ENCODE measurements around the gene ADM. TPM values are rescaled to one million over a fixed set of nuclear protein-coding genes. Genes with fewer than 3 reads are reported as not detected.

ADM gene
- total RNA-seq, 1 experiment from 2014 or later, result 87.2 TPM

GRCh38 chr11:10319702-10320558, 15.1 kb downstream of the ADM start:
- Histone ChIP-seq H3K9ac (ENCODE audit: low read length) (no peak overlapping the region), H2AFZ (ENCODE audit: low read depth, low read length, poor library complexity, severe bottlenecking) (no peak overlapping the region), H3K79me2 (ENCODE audit: insufficient read depth, low read length) (no peaks in the 10 kb centered on the region), H3K27me3 (ENCODE audit: insufficient read depth, low read length) (no peaks in the 10 kb centered on the region), H3K9me2 (ENCODE audit: insufficient read depth) (no peaks in the 10 kb centered on the region), H3K36me3 (ENCODE audit: control insufficient read depth in 1 of 2, insufficient read depth in 2 of 2, low read length in 2 of 2) (no peaks in the 10 kb centered on the region), H3K9me3 (ENCODE audit: control insufficient read depth in 1 of 2, insufficient read depth in 1 of 2, low read depth in 1 of 2, low read length in 2 of 2) (no peaks in the 10 kb centered on the region), H3K4me3 (replicated peaks in 1 of 2; ENCODE audit: low read depth in 1 of 2, low read length in 2 of 2) (no peak overlapping the region), H3K4me1 (ENCODE audit: control insufficient read depth in 1 of 2, insufficient read depth in 2 of 2, low read length in 2 of 2) (peaks cover 5 to 17% of the 10 kb centered on the region in 2 experiments; a peak in 3 of 4 replicates), H3K27ac (ENCODE audit: low read depth, low read length) (no peak overlapping the region), H3K4me2 (ENCODE audit: low read length) (no peak overlapping the region), H4K20me1 (ENCODE audit: insufficient read depth) (no peaks in the 10 kb centered on the region)
- BruUV-seq (replicated peaks), result no TSS peak
- TF ChIP-seq FOSL1 (IDR thresholded peaks at IDR 0.05; ENCODE audit: low read depth) (no peak), SP1 (IDR thresholded peaks at IDR 0.05; ENCODE audit: low read depth) (no peak), EGR1 (IDR thresholded peaks at IDR 0.05; ENCODE audit: low read depth) (no peak), POLR2A (IDR thresholded peaks at IDR 0.05; ENCODE audit: borderline replicate concordance, extremely low read depth, insufficient read depth, insufficient read length) (no peak), EZH2phosphoT487 (IDR thresholded peaks at IDR 0.05; ENCODE audit: borderline replicate concordance) (no peak)
- TF ChIP-seq, protein P1, sequence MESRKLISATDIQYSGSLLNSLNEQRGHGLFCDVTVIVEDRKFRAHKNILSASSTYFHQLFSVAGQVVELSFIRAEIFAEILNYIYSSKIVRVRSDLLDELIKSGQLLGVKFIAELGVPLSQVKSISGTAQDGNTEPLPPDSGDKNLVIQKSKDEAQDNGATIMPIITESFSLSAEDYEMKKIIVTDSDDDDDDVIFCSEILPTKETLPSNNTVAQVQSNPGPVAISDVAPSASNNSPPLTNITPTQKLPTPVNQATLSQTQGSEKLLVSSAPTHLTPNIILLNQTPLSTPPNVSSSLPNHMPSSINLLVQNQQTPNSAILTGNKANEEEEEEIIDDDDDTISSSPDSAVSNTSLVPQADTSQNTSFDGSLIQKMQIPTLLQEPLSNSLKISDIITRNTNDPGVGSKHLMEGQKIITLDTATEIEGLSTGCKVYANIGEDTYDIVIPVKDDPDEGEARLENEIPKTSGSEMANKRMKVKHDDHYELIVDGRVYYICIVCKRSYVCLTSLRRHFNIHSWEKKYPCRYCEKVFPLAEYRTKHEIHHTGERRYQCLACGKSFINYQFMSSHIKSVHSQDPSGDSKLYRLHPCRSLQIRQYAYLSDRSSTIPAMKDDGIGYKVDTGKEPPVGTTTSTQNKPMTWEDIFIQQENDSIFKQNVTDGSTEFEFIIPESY (IDR thresholded peaks at IDR 0.05; ENCODE audit: extremely low read depth, insufficient replicate concordance, low read length), result no peak
- TF ChIP-seq, protein P2, sequence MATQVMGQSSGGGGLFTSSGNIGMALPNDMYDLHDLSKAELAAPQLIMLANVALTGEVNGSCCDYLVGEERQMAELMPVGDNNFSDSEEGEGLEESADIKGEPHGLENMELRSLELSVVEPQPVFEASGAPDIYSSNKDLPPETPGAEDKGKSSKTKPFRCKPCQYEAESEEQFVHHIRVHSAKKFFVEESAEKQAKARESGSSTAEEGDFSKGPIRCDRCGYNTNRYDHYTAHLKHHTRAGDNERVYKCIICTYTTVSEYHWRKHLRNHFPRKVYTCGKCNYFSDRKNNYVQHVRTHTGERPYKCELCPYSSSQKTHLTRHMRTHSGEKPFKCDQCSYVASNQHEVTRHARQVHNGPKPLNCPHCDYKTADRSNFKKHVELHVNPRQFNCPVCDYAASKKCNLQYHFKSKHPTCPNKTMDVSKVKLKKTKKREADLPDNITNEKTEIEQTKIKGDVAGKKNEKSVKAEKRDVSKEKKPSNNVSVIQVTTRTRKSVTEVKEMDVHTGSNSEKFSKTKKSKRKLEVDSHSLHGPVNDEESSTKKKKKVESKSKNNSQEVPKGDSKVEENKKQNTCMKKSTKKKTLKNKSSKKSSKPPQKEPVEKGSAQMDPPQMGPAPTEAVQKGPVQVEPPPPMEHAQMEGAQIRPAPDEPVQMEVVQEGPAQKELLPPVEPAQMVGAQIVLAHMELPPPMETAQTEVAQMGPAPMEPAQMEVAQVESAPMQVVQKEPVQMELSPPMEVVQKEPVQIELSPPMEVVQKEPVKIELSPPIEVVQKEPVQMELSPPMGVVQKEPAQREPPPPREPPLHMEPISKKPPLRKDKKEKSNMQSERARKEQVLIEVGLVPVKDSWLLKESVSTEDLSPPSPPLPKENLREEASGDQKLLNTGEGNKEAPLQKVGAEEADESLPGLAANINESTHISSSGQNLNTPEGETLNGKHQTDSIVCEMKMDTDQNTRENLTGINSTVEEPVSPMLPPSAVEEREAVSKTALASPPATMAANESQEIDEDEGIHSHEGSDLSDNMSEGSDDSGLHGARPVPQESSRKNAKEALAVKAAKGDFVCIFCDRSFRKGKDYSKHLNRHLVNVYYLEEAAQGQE (IDR thresholded peaks at IDR 0.05; ENCODE audit: low read depth), result no peak
- TF ChIP-seq, protein P3, sequence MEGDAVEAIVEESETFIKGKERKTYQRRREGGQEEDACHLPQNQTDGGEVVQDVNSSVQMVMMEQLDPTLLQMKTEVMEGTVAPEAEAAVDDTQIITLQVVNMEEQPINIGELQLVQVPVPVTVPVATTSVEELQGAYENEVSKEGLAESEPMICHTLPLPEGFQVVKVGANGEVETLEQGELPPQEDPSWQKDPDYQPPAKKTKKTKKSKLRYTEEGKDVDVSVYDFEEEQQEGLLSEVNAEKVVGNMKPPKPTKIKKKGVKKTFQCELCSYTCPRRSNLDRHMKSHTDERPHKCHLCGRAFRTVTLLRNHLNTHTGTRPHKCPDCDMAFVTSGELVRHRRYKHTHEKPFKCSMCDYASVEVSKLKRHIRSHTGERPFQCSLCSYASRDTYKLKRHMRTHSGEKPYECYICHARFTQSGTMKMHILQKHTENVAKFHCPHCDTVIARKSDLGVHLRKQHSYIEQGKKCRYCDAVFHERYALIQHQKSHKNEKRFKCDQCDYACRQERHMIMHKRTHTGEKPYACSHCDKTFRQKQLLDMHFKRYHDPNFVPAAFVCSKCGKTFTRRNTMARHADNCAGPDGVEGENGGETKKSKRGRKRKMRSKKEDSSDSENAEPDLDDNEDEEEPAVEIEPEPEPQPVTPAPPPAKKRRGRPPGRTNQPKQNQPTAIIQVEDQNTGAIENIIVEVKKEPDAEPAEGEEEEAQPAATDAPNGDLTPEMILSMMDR (IDR thresholded peaks at IDR 0.05 in 2 of 3, conservative IDR thresholded peaks at IDR 0.05 in 1 of 3; ENCODE audit: borderline replicate concordance in 1 of 3, insufficient read depth in 1 of 3, low read depth in 2 of 3, low read length in 2 of 3), result no peak
- CTCF ChIA-PET, result interaction anchor here (0.7 kb wide), 1 partner anchor 47 kb away, joined by 3 read pairs; no protein-coding TSS in a partner anchor
- RAD21 ChIA-PET (ENCODE audit: low non-redundant PET in 1 of 2, low total read pairs in 2 of 2, uncharacterized antibody in 2 of 2, unreplicated experiment in 2 of 2), result no interaction called here
- DNase-seq (ENCODE audit: low read depth, low spot score) (no peak), ATAC-seq (no peak)
- intact Hi-C loops (cut with micrococcal nuclease), result loop anchor here (5.0 kb wide), 2 partner anchors 348 to 417 kb away; no protein-coding TSS in a partner anchor
- POLR2A ChIA-PET, result no interaction called here
